MM.1S (cell line): ENCODE results near the gene PLCD4.

Experiments
- EZH2 ChIP-seq: fragments of 300-600 bp; sonication (generic); optimal IDR thresholded peaks from 2 replicates; pipeline ENCODE3; 2017; ENCODE audit warnings: low read depth, mild to moderate bottlenecking, antibody characterized with exemption, low read length, mixed read lengths
- TF ChIP-seq, protein P1 (sequence below): fragments of 300-600 bp; sonication (generic); IDR thresholded peaks from 2 replicates; pipeline ENCODE4 v1.5.1; 2016; ENCODE audit warnings: antibody characterized with exemption, low read length, mixed read lengths

DNA sequence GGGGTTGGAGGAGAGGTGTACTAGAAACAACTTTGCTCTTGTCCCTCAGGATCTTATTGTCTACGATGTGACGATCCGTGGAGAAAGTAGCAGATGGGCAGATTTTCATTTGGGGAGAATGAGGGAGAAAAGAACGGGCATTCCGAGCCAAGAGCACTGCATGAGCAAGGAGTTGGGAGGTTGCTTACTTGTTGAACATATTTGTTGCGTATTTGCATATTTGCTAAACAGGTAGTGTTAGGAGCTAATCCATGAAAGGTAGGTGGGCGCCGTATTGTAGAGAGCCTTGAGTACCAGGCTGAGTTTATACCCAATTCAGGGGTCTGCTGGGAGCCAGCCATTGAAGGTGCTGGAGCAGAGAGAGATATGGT is 52.3 kb downstream of the PLCD4 start:
- TF ChIP-seq, protein P1, sequence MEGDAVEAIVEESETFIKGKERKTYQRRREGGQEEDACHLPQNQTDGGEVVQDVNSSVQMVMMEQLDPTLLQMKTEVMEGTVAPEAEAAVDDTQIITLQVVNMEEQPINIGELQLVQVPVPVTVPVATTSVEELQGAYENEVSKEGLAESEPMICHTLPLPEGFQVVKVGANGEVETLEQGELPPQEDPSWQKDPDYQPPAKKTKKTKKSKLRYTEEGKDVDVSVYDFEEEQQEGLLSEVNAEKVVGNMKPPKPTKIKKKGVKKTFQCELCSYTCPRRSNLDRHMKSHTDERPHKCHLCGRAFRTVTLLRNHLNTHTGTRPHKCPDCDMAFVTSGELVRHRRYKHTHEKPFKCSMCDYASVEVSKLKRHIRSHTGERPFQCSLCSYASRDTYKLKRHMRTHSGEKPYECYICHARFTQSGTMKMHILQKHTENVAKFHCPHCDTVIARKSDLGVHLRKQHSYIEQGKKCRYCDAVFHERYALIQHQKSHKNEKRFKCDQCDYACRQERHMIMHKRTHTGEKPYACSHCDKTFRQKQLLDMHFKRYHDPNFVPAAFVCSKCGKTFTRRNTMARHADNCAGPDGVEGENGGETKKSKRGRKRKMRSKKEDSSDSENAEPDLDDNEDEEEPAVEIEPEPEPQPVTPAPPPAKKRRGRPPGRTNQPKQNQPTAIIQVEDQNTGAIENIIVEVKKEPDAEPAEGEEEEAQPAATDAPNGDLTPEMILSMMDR = no peak
- no peak for TF ChIP-seq EZH2
